ENCODE data around the gene ZNF687. TPM values are rescaled to one million over a fixed set of nuclear protein-coding genes. Genes with fewer than 3 reads are reported as not detected.

ZNF687 gene
- total RNA-seq, 1 donor: 45.5 TPM

DNA sequence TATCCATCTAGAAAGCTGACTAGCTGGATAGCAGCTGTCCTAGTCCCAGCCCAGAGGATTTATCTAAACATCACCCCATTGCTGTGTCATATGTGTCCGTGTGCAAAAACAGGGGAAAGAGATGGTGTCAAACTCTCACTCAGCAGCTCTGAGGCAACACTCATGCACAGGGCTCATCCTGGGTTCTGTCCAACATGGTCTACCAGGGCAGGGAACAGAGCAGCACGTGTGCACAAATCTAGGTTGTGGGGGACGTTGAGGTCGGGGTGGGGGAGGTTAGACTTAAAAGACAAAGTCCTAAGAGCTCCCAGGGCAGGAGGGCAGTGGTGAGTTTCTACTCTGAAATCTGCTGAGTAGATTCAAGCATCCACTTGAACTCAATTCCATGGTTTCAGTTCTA lies 28.9 kb downstream of the ZNF687 start:
- no peak for DNase-seq (ENCODE audit: low read depth in 2 of 3, low spot score in 2 of 3)

GRCh38 chr1:151311589-151312331 lies 29.7 kb downstream of the ZNF687 start:
- no peak for DNase-seq (ENCODE audit: low read depth in 2 of 3, low spot score in 2 of 3)

- no peak for DNase-seq (ENCODE audit: low read depth in 2 of 3, low spot score in 2 of 3)
Observed at GRCh38 chr1:151312411-151312810, 30.3 kb downstream of the ZNF687 start.

- DNase-seq (ENCODE audit: low read depth in 2 of 3, low spot score in 2 of 3): no peak
Observed at GRCh38 chr1:151312826-151313225, 30.7 kb downstream of the ZNF687 start.

- no peak for DNase-seq (ENCODE audit: low read depth in 2 of 3, low spot score in 2 of 3)
Observed at GRCh38 chr1:151313501-151313900, 31.4 kb downstream of the ZNF687 start.

- DNase-seq (ENCODE audit: low read depth in 2 of 3, low spot score in 2 of 3): no peak
Observed at GRCh38 chr1:151314137-151314875, 32.2 kb downstream of the ZNF687 start.

GRCh38 chr1:151315565-151316235 lies 33.6 kb downstream of the ZNF687 start:
- DNase-seq (ENCODE audit: low read depth in 2 of 3, low spot score in 2 of 3): no peak

GRCh38 chr1:151318975-151319374 lies 36.9 kb downstream of the ZNF687 start:
- no peak for DNase-seq (ENCODE audit: low read depth in 2 of 3, low spot score in 2 of 3)

- no peak for DNase-seq (ENCODE audit: low read depth in 2 of 3, low spot score in 2 of 3)
Observed at GRCh38 chr1:151324390-151324930, 42.4 kb downstream of the ZNF687 start.

DNA sequence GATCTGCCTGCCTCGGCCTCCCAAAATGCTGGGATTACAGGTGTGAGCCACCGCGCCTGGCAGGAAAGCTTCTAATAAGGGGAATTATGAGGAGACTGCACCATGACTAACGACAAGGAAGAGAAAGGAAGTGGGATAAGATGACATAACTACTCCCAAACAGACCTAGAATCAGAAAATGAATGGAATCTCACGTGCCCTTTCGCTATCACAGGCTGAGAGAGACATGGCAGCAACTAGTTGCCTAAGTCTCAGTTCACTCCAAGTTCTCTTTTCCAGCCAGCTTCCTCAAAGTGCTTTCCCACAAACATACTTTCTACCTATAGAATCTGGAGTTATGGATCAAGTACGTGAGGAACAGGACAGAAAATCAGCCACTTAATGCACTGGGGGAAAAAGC lies 43.1 kb downstream of the ZNF687 start:
- no peak for DNase-seq (ENCODE audit: low read depth in 2 of 3, low spot score in 2 of 3)

DNA sequence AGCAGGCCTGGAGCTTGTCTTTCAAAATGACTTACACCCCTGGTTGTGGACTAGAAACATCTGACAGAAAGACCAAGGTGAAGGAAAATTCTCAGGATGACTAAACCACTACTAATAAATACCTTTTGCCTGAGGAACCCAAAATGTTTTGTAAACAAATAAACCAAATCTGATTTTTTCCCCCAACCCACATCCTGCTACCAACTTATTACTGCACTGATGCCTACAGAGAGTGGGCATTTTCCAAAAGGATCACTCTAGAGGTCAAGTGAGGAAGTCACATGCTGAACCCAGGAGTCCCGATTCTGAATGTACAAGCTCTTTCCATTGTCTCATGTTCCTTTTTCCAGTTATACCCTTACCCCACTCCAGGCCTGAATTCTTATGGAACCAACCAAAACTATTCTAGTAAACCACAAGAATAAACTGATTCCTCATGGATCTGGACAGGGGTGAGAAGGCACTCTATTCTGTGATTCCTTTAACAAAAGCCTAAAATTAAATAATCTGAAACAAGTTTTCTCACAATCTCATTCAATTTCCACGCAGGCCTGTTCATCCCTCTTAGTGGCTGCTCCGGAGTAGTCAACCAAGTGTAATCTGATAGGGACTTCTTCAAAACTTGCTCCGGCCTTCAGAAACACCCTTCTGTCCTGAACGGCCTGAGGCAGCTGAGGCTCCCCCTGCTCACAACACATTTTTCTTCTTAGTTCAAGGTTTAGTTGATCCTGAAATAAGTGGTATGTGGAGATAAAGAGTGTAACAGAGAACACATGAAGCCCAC lies 43.7 kb downstream of the ZNF687 start:
- DNase-seq (ENCODE audit: low read depth in 2 of 3, low spot score in 2 of 3): no peak

DNA sequence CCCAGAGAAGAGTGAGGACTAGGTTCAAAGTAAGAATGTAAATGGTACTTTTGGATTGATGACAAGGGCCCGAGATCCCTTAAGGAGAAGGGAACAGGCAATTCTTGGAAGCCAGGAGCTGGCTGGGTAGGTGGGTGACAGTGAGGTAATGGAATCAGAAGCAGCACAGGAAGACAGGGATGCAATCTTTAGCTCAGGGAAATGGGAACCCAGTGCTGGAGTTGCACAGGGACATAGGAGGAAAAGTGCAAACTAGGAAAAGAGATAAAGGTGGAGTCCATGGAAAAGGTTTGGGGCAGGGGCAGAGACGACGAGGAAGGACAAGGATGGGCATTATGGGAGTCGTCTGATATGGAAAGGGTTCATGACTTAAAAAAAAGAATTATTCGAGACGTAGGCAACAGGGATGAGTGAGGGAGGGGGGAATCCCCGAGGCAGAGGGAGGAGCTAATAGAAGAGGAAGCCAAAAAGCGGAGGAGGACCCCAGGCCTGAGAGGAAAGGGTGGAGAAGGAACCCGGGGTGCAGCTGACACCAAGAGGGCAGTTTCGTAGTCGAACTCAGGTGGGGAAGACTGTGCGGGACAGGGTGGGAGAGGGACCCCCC lies 44.6 kb downstream of the ZNF687 start:
- DNase-seq (ENCODE audit: low read depth in 2 of 3, low spot score in 2 of 3): peak in 2 of 3 donors; percentile 75 to 81

DNA sequence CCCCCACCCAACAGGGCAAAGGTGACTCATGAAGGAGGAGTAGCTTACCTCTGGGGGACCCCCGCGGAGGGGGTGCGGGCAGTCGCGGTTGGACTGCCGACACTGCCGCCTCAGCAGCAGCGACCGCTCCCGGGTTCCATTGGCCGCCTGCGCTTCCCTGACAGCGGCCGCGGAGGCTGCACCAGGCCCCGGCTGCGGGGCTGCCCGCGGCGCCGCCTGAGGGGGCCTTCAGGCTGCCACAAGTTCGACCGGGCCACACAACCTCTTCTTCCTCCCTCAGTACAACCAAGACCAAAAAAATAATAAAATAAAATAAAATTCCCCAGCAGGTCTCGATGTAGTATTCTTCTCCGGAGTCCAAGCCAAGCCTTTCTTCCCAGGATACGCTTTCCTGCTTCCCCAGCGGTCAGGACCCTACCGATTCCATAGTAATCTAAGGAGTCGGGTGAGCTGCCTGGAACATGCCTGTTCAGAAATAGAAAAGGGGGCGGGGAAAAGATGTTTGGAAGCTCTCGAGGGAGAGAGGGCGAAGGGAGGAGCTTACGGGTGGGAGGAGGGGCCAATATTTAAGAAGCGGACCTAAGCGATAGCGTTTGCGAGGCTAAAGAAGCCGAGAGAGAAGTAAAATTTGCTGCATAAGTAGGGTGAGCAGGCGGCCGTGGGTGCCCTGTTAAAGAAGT lies 45.3 kb downstream of the ZNF687 start, which contains the start of gene PI4KB:
TSS of gene PI4KB (minus strand) at position 194 of the 680 bp plus-strand sequence. CDS start 10,935 bp downstream, outside the sequence.
- peak; percentile 73 to 99 (median 98) for DNase-seq (ENCODE audit: low read depth in 2 of 3, low spot score in 2 of 3)

- peak in 1 of 3 donors; percentile 7 for DNase-seq (ENCODE audit: low read depth in 2 of 3, low spot score in 2 of 3)
Observed at GRCh38 chr1:151327903-151328674, 46.0 kb downstream of the ZNF687 start.

DNA sequence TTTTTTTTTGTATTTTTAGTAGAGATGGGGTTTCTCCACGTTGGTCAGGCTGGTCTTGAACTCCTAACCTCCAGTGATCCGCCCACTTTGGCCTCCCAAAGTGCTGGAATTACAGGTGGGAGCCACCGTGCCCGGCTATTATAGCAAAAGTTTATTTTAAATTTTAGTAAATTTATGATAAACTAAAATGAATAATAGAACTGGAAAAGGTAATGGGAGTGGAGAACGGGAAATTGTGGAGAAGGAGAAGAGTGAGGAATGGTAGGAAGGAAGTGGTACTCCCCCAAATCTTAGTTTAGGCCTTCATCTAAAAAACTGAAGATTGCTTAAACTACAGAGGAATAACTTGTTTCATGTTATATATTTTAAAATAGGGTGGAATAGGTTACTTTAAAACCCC lies 52.7 kb downstream of the ZNF687 start:
- no peak for DNase-seq (ENCODE audit: low read depth in 2 of 3, low spot score in 2 of 3)

GRCh38 chr1:151336556-151336955 lies 54.5 kb downstream of the ZNF687 start:
- no peak for DNase-seq (ENCODE audit: low read depth in 2 of 3, low spot score in 2 of 3)

DNA sequence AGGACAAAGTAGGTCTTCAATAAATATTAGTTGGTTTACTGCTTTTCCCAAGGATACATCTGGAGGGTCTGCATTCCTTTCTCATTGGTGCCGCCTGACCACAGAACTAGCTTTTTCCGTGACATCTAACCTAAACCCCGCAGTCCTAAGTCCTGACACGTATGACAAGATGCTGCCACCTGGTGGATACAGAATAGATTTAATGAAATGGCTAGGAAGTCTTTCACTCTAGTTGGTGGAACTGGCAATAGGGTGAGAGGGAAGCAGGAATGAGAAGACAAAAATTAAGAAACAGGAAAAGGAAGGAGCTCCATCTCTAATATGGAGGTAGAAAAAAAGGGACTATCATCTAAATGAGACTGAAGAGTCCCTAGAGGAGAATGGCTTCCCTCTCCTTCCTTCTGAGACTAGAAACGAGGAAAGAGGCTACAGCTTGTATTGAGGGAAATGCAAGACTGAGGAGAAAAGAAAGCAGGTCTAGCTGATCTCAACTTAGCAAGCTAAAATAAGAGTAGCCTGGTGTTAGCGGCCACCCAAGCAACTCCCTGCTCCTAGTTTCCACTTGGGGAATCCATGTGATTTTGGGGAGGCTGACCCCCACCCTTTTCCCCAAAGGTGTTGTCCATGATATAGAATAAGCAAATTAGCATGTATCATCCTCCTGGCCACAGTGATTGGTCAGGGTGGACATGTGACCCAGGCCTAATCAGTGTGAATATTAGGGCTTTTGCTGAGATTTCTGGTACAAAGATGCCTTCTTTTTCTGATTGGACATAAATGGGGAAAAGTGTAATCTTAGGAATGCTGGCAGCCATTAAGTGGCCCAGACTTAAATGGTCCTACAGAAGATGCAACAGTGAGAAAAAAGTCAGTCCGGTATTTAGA lies 59.0 kb downstream of the ZNF687 start:
- peak in 2 of 3 donors; percentile 79 to 87 for DNase-seq (ENCODE audit: low read depth in 2 of 3, low spot score in 2 of 3)

All from hematopoietic multipotent progenitor cell (in vitro differentiated cells).